Motor neuron (in vitro differentiated cells): ENCODE results near the gene RAB5B. TPM values are rescaled to one million over a fixed set of nuclear protein-coding genes. Genes with fewer than 3 reads are reported as not detected.
A peak's percentile ranks its signal among the peaks of the same experiment; 100 is the strongest.

Experiments
- ATAC-seq, 8 experiments: fragments of 200-7000 bp; cut with Tn5 transposase; replicated peaks in 6 of 8; 2 replicates each; pipeline ENCODE4 v1.8.0; 2021; ENCODE audit warnings: mild to moderate bottlenecking in 8 of 8, moderate library complexity in 8 of 8
- H3K27ac ChIP-seq, 2 donors: fragments of 250-450 bp; sonication (Bioruptor Pico); 2 replicates each; pipeline ENCODE4 v1.9.0; 2021; ENCODE audit warnings: antibody characterized with exemption in 2 of 2, mild to moderate bottlenecking in 2 of 2, moderate library complexity in 1 of 2
- H3K4me1 ChIP-seq, 2 donors: fragments of 250-450 bp; sonication (Bioruptor Pico); replicated peaks in 1 of 2; 2 replicates each; pipeline ENCODE4 v1.6.1; 2021; ENCODE audit warnings: antibody characterized with exemption in 2 of 2, mild to moderate bottlenecking in 2 of 2, moderate library complexity in 1 of 2
- H3K4me3 ChIP-seq, 5 donors: fragments of 250-450 bp; sonication (Bioruptor Pico); 2 replicates each; pipeline ENCODE4 v1.9.0; 2021; ENCODE audit warnings: antibody characterized with exemption in 5 of 5, mild to moderate bottlenecking in 5 of 5, moderate library complexity in 4 of 5
- WGBS, 10 experiments: fragments of 450-650 bp; shearing (Covaris generic); methylation state at CpG; one replicate each; pipeline ENCODE4 v1.0.0; 2022; 5-methylcytosine and 5-hydroxymethylcytosine counted together
- in situ Hi-C, 9 experiments: fragments of 400-800 bp; cut with MboI; loops; one replicate each; pipeline ENCODE4 v1.15.0; 2021; ENCODE audit warnings: low sequenced_read_pairs in 9 of 9, low pct_unique_long_range_greater_than_20kb in 2 of 9; ENCODE audit not compliant: unreplicated experiment in 9 of 9
- total RNA-seq, 8 experiments: library from RNA; unstranded; fragments of 300-600 nt; gene quantifications; 2 replicates each; pipeline versions ENCODE4 v1.2.3 to v1.2.4, GENCODE V29; 2022

RAB5B gene
- total RNA-seq, 8 experiments from 2014 or later = 56.3 to 95.6 (median 76.0) TPM

- Histone ChIP-seq H3K4me1 (peaks cover 10 to 14% of the 10 kb centered on the region in 2 donors), H3K27ac (no peak overlapping the region), H3K4me3 (no peak overlapping the region)
- 83% methylated on average over 1 of the region's 1 CpG; no CpG with 5 or more reads in 9 of the 10 experiments for WGBS, 10 experiments
- ATAC-seq = no peak
- in situ Hi-C loops = loop anchor here in 2 of 9 experiments (25.0 kb wide), 1 partner anchor 303 kb away; the partner anchor contains the start of genes CD63 (in 2 of the 2) and GDF11 (in 2 of the 2)
Observed at GRCh38 chr12:56040151-56040550, 66.3 kb downstream of the RAB5B start.

DNA sequence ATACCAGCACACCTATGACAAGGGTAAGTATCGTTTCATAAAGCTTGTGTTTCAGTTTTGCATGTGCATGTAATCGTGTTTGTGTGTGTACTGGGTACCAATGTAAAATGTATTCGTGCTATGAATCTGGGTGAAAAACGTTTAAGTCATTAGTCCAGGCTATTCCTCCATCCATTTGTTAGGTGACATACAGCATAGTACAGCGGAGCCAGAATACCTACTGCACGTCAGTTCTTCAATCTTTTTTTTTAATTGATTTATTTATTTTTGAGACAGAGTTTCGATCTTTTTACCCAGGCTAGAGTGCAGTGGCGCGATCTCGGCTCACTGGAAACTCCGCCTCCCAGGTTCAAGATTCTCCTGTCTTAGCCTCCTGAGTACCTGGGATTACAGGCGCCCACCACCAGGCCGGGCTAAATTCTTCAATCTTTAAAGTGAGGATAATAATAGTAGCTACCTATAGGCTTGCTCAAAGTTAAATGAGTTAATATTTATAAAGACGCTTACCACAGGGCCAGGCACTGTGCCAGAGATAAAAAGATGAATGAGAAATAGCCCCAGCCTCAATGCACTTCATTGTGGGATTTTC lies 67.2 kb downstream of the RAB5B start:
- WGBS, 10 experiments = 37 to 87% (median 57%) methylated on average over 5 to 14 of the region's 14 CpGs
- ATAC-seq = peak in 6 of 8 experiments; percentile 0 to 5 (median 1)
- Histone ChIP-seq H3K4me3 (peak overlapping the region; percentile 63 to 99 (median 83)), H3K27ac (peak overlapping the region; percentile 63 to 99), H3K4me1 (peaks cover 10 to 14% of the 10 kb centered on the region in 2 donors)
- in situ Hi-C loops = loop anchor here in 2 of 9 experiments (25.0 kb wide), 1 partner anchor 304 kb away; the partner anchor contains the start of genes CD63 (in 2 of the 2) and GDF11 (in 2 of the 2)

- in situ Hi-C loops = loop anchor here in 2 of 9 experiments (25.0 kb wide), 1 partner anchor 304 kb away; the partner anchor contains the start of genes CD63 (in 2 of the 2) and GDF11 (in 2 of the 2)
- peak; percentile 89 to 97 (median 96) for ATAC-seq
- WGBS, 10 experiments = 0 to 1% (median 0%) methylated on average over 2 to 23 of the region's 50 CpGs; no CpG with 5 or more reads in 3 of the 10 experiments
- Histone ChIP-seq H3K27ac (peak within 1 kb of the TSS; percentile 98 to 99), H3K4me3 (peak within 1 kb of the TSS; percentile 63 to 99 (median 83)), H3K4me1 (peaks cover 10 to 14% of the 10 kb centered on the region in 2 donors)
Observed at GRCh38 chr12:56041552-56042429, 67.9 kb downstream of the RAB5B start, which contains the start of gene RPS26. Gene RPS26 (plus strand): TSS chr12:56041918. CDS start chr12:56042167, 249 bp downstream.

DNA sequence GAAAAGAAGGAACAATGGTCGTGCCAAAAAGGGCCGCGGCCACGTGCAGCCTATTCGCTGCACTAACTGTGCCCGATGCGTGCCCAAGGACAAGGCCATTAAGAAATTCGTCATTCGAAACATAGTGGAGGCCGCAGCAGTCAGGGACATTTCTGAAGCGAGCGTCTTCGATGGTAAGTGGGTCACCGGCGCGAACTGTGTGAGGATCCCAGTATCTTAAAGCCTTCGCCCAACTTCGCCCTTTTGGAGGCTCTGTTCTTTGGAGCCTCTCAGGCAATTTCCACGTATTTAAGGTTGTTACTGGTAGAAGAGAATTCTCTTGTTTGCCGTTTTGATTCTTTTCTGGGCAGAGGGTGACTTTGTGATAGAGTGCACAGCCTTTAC lies 68.5 kb downstream of the RAB5B start:
- Histone ChIP-seq H3K4me1 (peaks cover 10 to 14% of the 10 kb centered on the region in 2 donors), H3K4me3 (peak overlapping the region; percentile 63 to 99 (median 83)), H3K27ac (peak overlapping the region; percentile 98 to 99)
- in situ Hi-C loops = loop anchor here in 2 of 9 experiments (25.0 kb wide), 1 partner anchor 305 kb away; the partner anchor contains the start of genes CD63 (in 2 of the 2) and GDF11 (in 2 of the 2)
- 0 to 2% (median 0%) methylated on average over 2 to 7 of the region's 20 CpGs; no CpG with 5 or more reads in 4 of the 10 experiments for WGBS, 10 experiments
- peak in 1 of 8 experiments; percentile 0 for ATAC-seq

- WGBS, 10 experiments = 0 to 55% (median 36%) methylated on average over 2 to 9 of the region's 9 CpGs; no CpG with 5 or more reads in 2 of the 10 experiments
- peak overlapping the region in 1 of 2 donors; percentile 99 for H3K27ac ChIP-seq
- no peak for ATAC-seq
- H3K4me1 ChIP-seq = peaks cover 10 to 14% of the 10 kb centered on the region in 2 donors
- in situ Hi-C loops = loop anchor here in 2 of 9 experiments (25.0 kb wide), 1 partner anchor 306 kb away; the partner anchor contains the start of genes CD63 (in 2 of the 2) and GDF11 (in 2 of the 2)
- peak overlapping the region; percentile 63 to 99 (median 83) for H3K4me3 ChIP-seq
Observed at GRCh38 chr12:56042843-56043242, 69.0 kb downstream of the RAB5B start.

Other genes starting within 250 kb of the RAB5B start
- 1,000 to 10,000 TPM in 1 of 8 experiments, 100 to 1,000 TPM in 7; 313 to 1,570 (median 525) TPM for gene CD63, start 245.1 kb upstream of the RAB5B start, total RNA-seq
- 10 to 100 TPM in 4 of 8 experiments, 1 to 10 TPM in 4; 3.6 to 35.9 (median 9.1) TPM for gene GDF11, start 231.0 kb upstream of the RAB5B start, total RNA-seq
- 100 to 1,000 TPM in 5 of 8 experiments, 10 to 100 TPM in 3; 81.9 to 148 (median 114) TPM for gene SARNP, start 156.4 kb upstream of the RAB5B start, total RNA-seq
- gene ORMDL2, start 156.0 kb upstream of the RAB5B start, total RNA-seq = 10 to 100 TPM; 13.1 to 42.0 (median 25.4) TPM
- 10 to 100 TPM; 22.0 to 41.1 (median 29.8) TPM for gene DNAJC14, start 144.5 kb upstream of the RAB5B start, total RNA-seq
- 1 to 10 TPM in 5 of 8 experiments, under 1 TPM in 3; 0.16 to 3.8 (median 1.3) TPM for gene MMP19, start 131.1 kb upstream of the RAB5B start, total RNA-seq
- gene PYM1, start 46.2 kb upstream of the RAB5B start, total RNA-seq = 10 to 100 TPM; 20.1 to 44.4 (median 31.7) TPM
- 10 to 100 TPM in 4 of 8 experiments, 1 to 10 TPM in 4; 3.4 to 63.0 (median 9.2) TPM for gene DGKA, start 42.9 kb upstream of the RAB5B start, total RNA-seq
- 10 to 100 TPM in 1 of 8 experiments, 1 to 10 TPM in 6, under 1 TPM in 1; 0.86 to 14.4 (median 1.7) TPM for gene PMEL, start 8.0 kb upstream of the RAB5B start, total RNA-seq
- 10 to 100 TPM in 4 of 8 experiments, 1 to 10 TPM in 4; 6.0 to 43.0 (median 15.8) TPM for gene CDK2, start 7.2 kb upstream of the RAB5B start, total RNA-seq
- gene SUOX, start 23.2 kb downstream of the RAB5B start, total RNA-seq = 10 to 100 TPM; 10.4 to 23.0 (median 17.0) TPM
- 1 to 10 TPM; 1.4 to 8.6 (median 6.4) TPM for gene IKZF4, start 47.0 kb downstream of the RAB5B start, total RNA-seq
- gene RPS26, start 67.8 kb downstream of the RAB5B start, total RNA-seq = 1,000 to 10,000 TPM in 1 of 8 experiments, 100 to 1,000 TPM in 7; 282 to 1,536 (median 616) TPM
- gene ERBB3, start 106.1 kb downstream of the RAB5B start, total RNA-seq = 1 to 10 TPM in 7 of 8 experiments, under 1 TPM in 1; 0.63 to 7.2 (median 2.1) TPM
- 100 to 1,000 TPM in 4 of 8 experiments, 10 to 100 TPM in 4; 60.8 to 254 (median 99.3) TPM for gene PA2G4, start 130.5 kb downstream of the RAB5B start, total RNA-seq
- gene RPL41, start 142.6 kb downstream of the RAB5B start, total RNA-seq = 1,000 to 10,000 TPM; 2,948 to 7,132 (median 5,415) TPM
- gene ZC3H10, start 144.2 kb downstream of the RAB5B start, total RNA-seq = 10 to 100 TPM in 3 of 8 experiments, 1 to 10 TPM in 5; 5.8 to 11.7 (median 8.0) TPM
- 10 to 100 TPM; 13.4 to 54.6 (median 44.2) TPM for gene ESYT1, start 154.2 kb downstream of the RAB5B start, total RNA-seq
- gene MYL6B, start 178.5 kb downstream of the RAB5B start, total RNA-seq = 100 to 1,000 TPM in 5 of 8 experiments, 10 to 100 TPM in 3; 61.3 to 217 (median 142) TPM
- gene MYL6, start 184.3 kb downstream of the RAB5B start, total RNA-seq = 1,000 to 10,000 TPM; 1,063 to 2,469 (median 1,244) TPM
- 100 to 1,000 TPM in 1 of 8 experiments, 10 to 100 TPM in 7; 18.1 to 110 (median 77.9) TPM for gene SMARCC2, start 215.4 kb downstream of the RAB5B start, total RNA-seq
- 10 to 100 TPM; 28.9 to 62.1 (median 41.7) TPM for gene RNF41, start 247.8 kb downstream of the RAB5B start, total RNA-seq